Measurements from ENCODE around the gene CCDC85C. TPM values are rescaled to one million over a fixed set of nuclear protein-coding genes. Genes with fewer than 3 reads are reported as not detected.

CCDC85C gene
- total and polyA plus RNA-seq, 2 donors = 4.6 to 7.9 TPM

- Histone ChIP-seq H3K27ac (ENCODE audit: low read depth in 1 of 2, low read length in 1 of 2) (no peak overlapping the region), H3K36me3 (ENCODE audit: control insufficient read depth in 2 of 2, insufficient read depth in 2 of 2, low read length in 1 of 2) (no peaks in the 10 kb centered on the region), H3K4me1 (ENCODE audit: control insufficient read depth in 2 of 2, insufficient read depth in 2 of 2, low read length in 2 of 2) (peaks cover 0 to 16% of the 10 kb centered on the region in 2 donors), H3K9me3 (ENCODE audit: control insufficient read depth in 2 of 2, insufficient read depth in 1 of 2, low read length in 1 of 2) (no peaks in the 10 kb centered on the region), H3K27me3 (ENCODE audit: control insufficient read depth in 2 of 2, insufficient read depth in 1 of 2, low read length in 1 of 2) (no peaks in the 10 kb centered on the region), H3K4me3 (ENCODE audit: low read length in 2 of 2) (no peak overlapping the region)
- no peak for DNase-seq (ENCODE audit: low read depth in 6 of 9, low spot score in 9 of 9)
- 95% methylated on average over 15 of the region's 15 CpGs for WGBS
These were observed 30.4 kb downstream of the CCDC85C start for GRCh38 chr14:99573436-99574098.

GRCh38 chr14:99573000-99573330 lies 31.0 kb downstream of the CCDC85C start:
- Histone ChIP-seq H3K9me3 (ENCODE audit: control insufficient read depth in 2 of 2, insufficient read depth in 1 of 2, low read length in 1 of 2) (no peaks in the 10 kb centered on the region), H3K36me3 (ENCODE audit: control insufficient read depth in 2 of 2, insufficient read depth in 2 of 2, low read length in 1 of 2) (no peaks in the 10 kb centered on the region), H3K4me3 (ENCODE audit: low read length in 2 of 2) (no peak overlapping the region), H3K27me3 (ENCODE audit: control insufficient read depth in 2 of 2, insufficient read depth in 1 of 2, low read length in 1 of 2) (no peaks in the 10 kb centered on the region), H3K4me1 (ENCODE audit: control insufficient read depth in 2 of 2, insufficient read depth in 2 of 2, low read length in 2 of 2) (peaks cover 0 to 15% of the 10 kb centered on the region in 2 donors), H3K27ac (ENCODE audit: low read depth in 1 of 2, low read length in 1 of 2) (no peak overlapping the region)
- 91% methylated on average over 16 of the region's 16 CpGs for WGBS
- no peak for DNase-seq (ENCODE audit: low read depth in 6 of 9, low spot score in 9 of 9)

GRCh38 chr14:99572173-99572999 lies 31.6 kb downstream of the CCDC85C start:
- no peak overlapping the region for H3K4me3 ChIP-seq (ENCODE audit: low read length in 2 of 2)
- H3K36me3 ChIP-seq (ENCODE audit: control insufficient read depth in 2 of 2, insufficient read depth in 2 of 2, low read length in 1 of 2) = no peaks in the 10 kb centered on the region
- WGBS = 95% methylated on average over 18 of the region's 18 CpGs

GRCh38 chr14:99571303-99571986 lies 32.6 kb downstream of the CCDC85C start:
- Histone ChIP-seq H3K4me3 (ENCODE audit: low read length in 2 of 2) (no peak overlapping the region), H3K27me3 (ENCODE audit: control insufficient read depth in 2 of 2, insufficient read depth in 1 of 2, low read length in 1 of 2) (no peaks in the 10 kb centered on the region), H3K27ac (ENCODE audit: low read depth in 1 of 2, low read length in 1 of 2) (no peak overlapping the region), H3K4me1 (ENCODE audit: control insufficient read depth in 2 of 2, insufficient read depth in 2 of 2, low read length in 2 of 2) (peaks cover 0 to 12% of the 10 kb centered on the region in 2 donors), H3K36me3 (ENCODE audit: control insufficient read depth in 2 of 2, insufficient read depth in 2 of 2, low read length in 1 of 2) (no peaks in the 10 kb centered on the region), H3K9me3 (ENCODE audit: control insufficient read depth in 2 of 2, insufficient read depth in 1 of 2, low read length in 1 of 2) (no peaks in the 10 kb centered on the region)
- 89% methylated on average over 10 of the region's 10 CpGs for WGBS
- no peak for DNase-seq (ENCODE audit: low read depth in 6 of 9, low spot score in 9 of 9)

More at GRCh38 chr14:99572173-99572999, 31.6 kb downstream of the CCDC85C start:
- Histone ChIP-seq H3K9me3 (ENCODE audit: control insufficient read depth in 2 of 2, insufficient read depth in 1 of 2, low read length in 1 of 2) (no peaks in the 10 kb centered on the region), H3K27me3 (ENCODE audit: control insufficient read depth in 2 of 2, insufficient read depth in 1 of 2, low read length in 1 of 2) (no peaks in the 10 kb centered on the region), H3K27ac (ENCODE audit: low read depth in 1 of 2, low read length in 1 of 2) (no peak overlapping the region), H3K4me1 (ENCODE audit: control insufficient read depth in 2 of 2, insufficient read depth in 2 of 2, low read length in 2 of 2) (peaks cover 0 to 15% of the 10 kb centered on the region in 2 donors)
- DNase-seq (ENCODE audit: low read depth in 6 of 9, low spot score in 9 of 9) = no peak

GRCh38 chr14:99570544-99571302 lies 33.3 kb downstream of the CCDC85C start:
- DNase-seq (ENCODE audit: low read depth in 6 of 9, low spot score in 9 of 9) = no peak
- no peak overlapping the region for H3K27ac ChIP-seq (ENCODE audit: low read depth in 1 of 2, low read length in 1 of 2)
- H3K4me1 ChIP-seq (ENCODE audit: control insufficient read depth in 2 of 2, insufficient read depth in 2 of 2, low read length in 2 of 2) = peaks cover 0 to 12% of the 10 kb centered on the region in 2 donors
- H3K4me3 ChIP-seq (ENCODE audit: low read length in 2 of 2) = no peak overlapping the region
- WGBS = 91% methylated on average over 12 of the region's 12 CpGs
- no peaks in the 10 kb centered on the region for H3K27me3 ChIP-seq (ENCODE audit: control insufficient read depth in 2 of 2, insufficient read depth in 1 of 2, low read length in 1 of 2)
- no peaks in the 10 kb centered on the region for H3K36me3 ChIP-seq (ENCODE audit: control insufficient read depth in 2 of 2, insufficient read depth in 2 of 2, low read length in 1 of 2)
- H3K9me3 ChIP-seq (ENCODE audit: control insufficient read depth in 2 of 2, insufficient read depth in 1 of 2, low read length in 1 of 2) = peaks cover 0 to 1% of the 10 kb centered on the region in 2 donors

- WGBS = 82% methylated on average over 14 of the region's 14 CpGs
- Histone ChIP-seq H3K4me3 (ENCODE audit: low read length in 2 of 2) (no peak overlapping the region), H3K27me3 (ENCODE audit: control insufficient read depth in 2 of 2, insufficient read depth in 1 of 2, low read length in 1 of 2) (no peaks in the 10 kb centered on the region), H3K9me3 (ENCODE audit: control insufficient read depth in 2 of 2, insufficient read depth in 1 of 2, low read length in 1 of 2) (peaks cover 0 to 4% of the 10 kb centered on the region in 2 donors), H3K36me3 (ENCODE audit: control insufficient read depth in 2 of 2, insufficient read depth in 2 of 2, low read length in 1 of 2) (no peaks in the 10 kb centered on the region), H3K4me1 (ENCODE audit: control insufficient read depth in 2 of 2, insufficient read depth in 2 of 2, low read length in 2 of 2) (peaks cover 0 to 12% of the 10 kb centered on the region in 2 donors), H3K27ac (ENCODE audit: low read depth in 1 of 2, low read length in 1 of 2) (no peak overlapping the region)
- no peak for DNase-seq (ENCODE audit: low read depth in 6 of 9, low spot score in 9 of 9)
These were observed 34.1 kb downstream of the CCDC85C start for GRCh38 chr14:99569725-99570543.

GRCh38 chr14:99568567-99569560 lies 35.1 kb downstream of the CCDC85C start:
- 63% methylated on average over 22 of the region's 22 CpGs for WGBS
- no peak overlapping the region for H3K4me3 ChIP-seq (ENCODE audit: low read length in 2 of 2)
- no peaks in the 10 kb centered on the region for H3K27me3 ChIP-seq (ENCODE audit: control insufficient read depth in 2 of 2, insufficient read depth in 1 of 2, low read length in 1 of 2)
- no peaks in the 10 kb centered on the region for H3K36me3 ChIP-seq (ENCODE audit: control insufficient read depth in 2 of 2, insufficient read depth in 2 of 2, low read length in 1 of 2)
- no peak overlapping the region for H3K27ac ChIP-seq (ENCODE audit: low read depth in 1 of 2, low read length in 1 of 2)
- H3K4me1 ChIP-seq (ENCODE audit: control insufficient read depth in 2 of 2, insufficient read depth in 2 of 2, low read length in 2 of 2) = peaks cover 0 to 4% of the 10 kb centered on the region in 2 donors
- DNase-seq (ENCODE audit: low read depth in 6 of 9, low spot score in 9 of 9) = no peak
- peaks cover 0 to 4% of the 10 kb centered on the region in 2 donors for H3K9me3 ChIP-seq (ENCODE audit: control insufficient read depth in 2 of 2, insufficient read depth in 1 of 2, low read length in 1 of 2)
